Upper lobe of left lung (tissue), 4 donors: ENCODE data around the gene ATXN7L1.

Source experiments
- CTCF ChIP-seq, 6 experiments: fragments of 450-650 bp in 4 of 6; fragments of 200-600 bp in 2 of 6; sonication (generic) in 2 of 6; IDR thresholded peaks; one replicate each; pipeline ENCODE4 v1.5.1; 2016 to 2019; ENCODE audit warnings: antibody characterized with exemption in 6 of 6
- POLR2A ChIP-seq, 4 donors: fragments of 450-650 bp; IDR thresholded peaks; one replicate each; pipeline ENCODE4 v1.5.1; 2016 to 2017; ENCODE audit warnings: antibody characterized with exemption in 4 of 4, mild to moderate bottlenecking in 2 of 4

GRCh38 chr7:105885387-105886111 lies 9.2 kb upstream of the ATXN7L1 start:
- no peak for TF ChIP-seq CTCF (IDR thresholded peaks at IDR 0.05)
- TF ChIP-seq POLR2A (IDR thresholded peaks at IDR 0.05) = no peak
